ENCODE measurements around the gene JAK3.
"Not testable (repeated sequence)": the region's sequence is repeated elsewhere in the genome, so short reads cannot be mapped to it uniquely, and the experiment has no call there.

The JAK3 gene

DNA sequence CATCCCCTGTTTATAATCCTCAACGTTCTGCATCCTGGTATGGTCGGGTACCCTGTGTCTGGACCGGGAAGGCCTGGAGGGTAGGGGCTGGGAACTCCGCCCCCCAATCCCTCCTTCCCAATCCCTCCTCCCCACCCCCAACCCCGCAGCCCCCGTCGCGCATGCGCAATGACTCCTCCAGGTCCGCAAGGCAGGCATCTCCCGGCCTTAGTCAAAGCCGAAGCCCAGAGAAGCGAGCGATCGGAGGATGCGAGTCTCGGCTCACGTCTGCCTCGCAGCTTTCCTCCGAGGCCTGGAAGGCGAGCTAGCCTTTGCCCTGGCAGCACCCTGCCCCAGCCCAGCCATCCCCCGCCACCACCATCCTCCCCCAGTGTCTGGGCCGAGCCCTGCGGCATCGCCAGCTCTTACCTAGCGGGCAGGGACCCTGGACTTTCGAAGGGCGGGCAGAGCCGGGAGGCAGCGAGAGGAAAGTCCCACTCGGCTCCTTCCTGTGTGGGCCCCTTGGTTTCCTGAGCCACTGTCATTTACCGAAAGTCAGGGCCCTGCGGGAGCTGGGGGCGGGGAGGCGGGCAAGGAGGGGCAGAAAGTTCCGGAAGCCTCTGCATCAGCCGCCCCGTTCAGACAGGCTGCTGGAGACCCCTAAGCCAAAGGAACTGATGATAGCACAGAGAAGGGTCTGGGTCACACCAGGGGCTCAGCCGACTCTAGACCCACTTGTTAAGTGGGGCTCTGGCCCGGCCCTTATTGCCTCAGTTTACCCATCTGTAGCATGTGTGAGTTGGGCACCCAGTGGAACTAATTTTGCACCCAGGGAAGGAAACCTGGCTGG is at the start of gene JAK3:
JAK3 (minus strand) TSS at position 445 of the 829 bp plus-strand sequence. CDS start 3,565 bp downstream, outside the sequence.
- DNase-seq (ENCODE audit: low read depth in 2 of 3, low spot score in 1 of 3), result peak; percentile 84 to 88 (median 87)

DNA sequence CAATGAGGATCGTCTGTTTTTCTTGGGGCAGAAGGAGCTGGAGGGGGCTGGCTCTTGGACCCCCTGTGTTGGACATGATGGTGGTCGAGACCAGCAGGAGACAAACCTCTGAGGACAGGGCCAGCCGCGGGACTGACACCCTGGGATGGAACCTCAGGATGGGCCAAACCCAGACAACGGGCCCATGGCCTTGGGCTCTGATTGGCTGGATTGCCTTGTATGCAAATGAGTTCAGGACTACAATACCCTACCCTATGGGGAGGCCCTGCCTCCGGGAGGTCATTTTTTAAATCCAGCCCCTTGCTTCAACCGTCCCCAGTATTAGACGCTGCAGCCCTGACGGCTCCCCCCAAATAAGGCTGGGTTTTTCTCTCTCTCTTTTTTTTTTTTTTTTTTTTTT is 46.0 kb upstream of the JAK3 start:
- no peak for DNase-seq (ENCODE audit: low read depth in 2 of 3, low spot score in 1 of 3)

DNA sequence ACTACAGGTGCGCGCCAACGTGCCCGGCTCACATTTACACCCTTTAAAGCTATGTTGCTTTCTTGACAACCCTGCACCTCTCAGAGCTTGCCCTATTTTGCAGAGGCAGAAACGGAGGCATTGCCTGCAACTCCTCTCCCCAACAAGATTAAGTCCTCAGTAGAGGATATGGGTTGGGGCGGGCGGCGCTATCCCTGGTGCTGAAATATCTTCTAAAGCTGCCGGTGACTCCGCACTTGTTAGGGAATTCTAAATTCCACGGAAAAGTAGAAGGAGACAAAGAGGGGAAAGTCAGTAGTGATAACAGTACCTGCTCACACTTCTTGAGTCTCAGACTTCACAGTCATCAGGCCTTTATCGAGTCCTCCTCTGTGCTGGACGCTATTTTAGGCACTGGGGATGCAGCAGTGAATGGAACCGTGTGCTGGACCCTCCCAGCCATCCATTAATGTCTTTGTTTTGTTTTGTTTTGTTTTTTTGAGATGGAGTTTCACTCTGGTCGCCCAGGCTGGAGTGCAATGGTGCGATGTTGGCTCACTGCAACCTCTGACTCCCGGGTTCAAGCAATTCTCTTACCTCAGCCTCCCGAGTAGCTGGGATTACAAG is 41.9 kb upstream of the JAK3 start:
- no peak for DNase-seq (ENCODE audit: low read depth in 2 of 3, low spot score in 1 of 3)

DNA sequence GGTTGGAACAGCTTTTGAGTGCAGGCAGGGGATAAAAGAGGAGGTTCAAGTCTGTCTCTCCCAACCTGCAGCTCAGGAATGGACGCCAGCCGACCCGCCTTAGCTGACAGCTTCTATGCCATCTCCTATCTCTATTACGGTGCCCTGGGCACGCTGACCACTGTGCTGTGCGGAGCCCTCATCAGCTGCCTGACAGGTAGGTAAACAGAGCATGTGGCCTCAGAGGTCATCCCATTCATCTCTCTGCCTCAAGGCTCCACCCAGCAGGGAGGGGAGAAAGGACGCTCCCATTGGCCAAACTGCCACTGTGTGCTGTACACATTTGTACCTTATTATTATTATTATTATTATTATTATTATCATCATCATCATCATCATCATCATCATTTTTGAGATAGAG is 40.5 kb upstream of the JAK3 start:
- DNase-seq (ENCODE audit: low read depth in 2 of 3, low spot score in 1 of 3), result no peak

DNA sequence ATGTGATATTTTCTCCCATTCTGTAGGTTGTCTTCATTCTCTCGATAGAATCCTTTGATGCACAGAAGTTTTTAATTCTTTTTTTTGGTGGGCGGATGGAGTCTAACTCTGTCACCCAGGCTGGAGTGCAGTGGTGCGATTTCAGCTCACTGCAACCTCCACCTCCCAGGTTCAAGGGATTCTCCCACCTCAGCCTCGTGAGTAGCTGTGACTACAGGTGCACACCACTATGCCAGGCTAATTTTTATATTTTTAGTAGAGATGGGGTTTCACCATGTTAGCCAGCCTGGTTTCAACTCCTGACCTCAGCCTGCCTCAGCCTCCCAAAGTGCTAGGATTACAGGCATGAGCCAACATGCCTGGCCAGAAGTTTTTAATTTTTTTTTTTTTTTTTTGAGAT is 39.4 kb upstream of the JAK3 start:
- DNase-seq (ENCODE audit: low read depth in 2 of 3, low spot score in 1 of 3), result not testable (repeated sequence)

DNA sequence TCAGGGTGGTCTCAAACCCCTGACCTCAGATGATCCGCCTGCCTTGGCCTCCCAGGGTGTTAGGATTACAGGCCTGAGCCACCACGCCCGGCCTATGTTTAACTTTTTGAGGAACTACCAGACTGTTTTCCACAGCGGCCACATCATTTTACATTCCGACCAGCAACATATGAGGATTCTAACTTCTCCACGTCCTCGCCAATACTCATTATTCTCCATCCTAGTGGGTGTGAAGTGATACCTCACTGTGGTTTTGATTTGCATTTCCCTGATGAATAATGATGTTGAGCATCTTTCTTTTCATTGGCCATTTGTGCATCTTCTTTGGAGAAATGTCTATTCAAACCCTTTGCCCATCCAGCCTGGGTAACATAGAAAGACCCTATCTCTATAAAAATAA is 38.7 kb upstream of the JAK3 start:
- no peak for DNase-seq (ENCODE audit: low read depth in 2 of 3, low spot score in 1 of 3)

DNA sequence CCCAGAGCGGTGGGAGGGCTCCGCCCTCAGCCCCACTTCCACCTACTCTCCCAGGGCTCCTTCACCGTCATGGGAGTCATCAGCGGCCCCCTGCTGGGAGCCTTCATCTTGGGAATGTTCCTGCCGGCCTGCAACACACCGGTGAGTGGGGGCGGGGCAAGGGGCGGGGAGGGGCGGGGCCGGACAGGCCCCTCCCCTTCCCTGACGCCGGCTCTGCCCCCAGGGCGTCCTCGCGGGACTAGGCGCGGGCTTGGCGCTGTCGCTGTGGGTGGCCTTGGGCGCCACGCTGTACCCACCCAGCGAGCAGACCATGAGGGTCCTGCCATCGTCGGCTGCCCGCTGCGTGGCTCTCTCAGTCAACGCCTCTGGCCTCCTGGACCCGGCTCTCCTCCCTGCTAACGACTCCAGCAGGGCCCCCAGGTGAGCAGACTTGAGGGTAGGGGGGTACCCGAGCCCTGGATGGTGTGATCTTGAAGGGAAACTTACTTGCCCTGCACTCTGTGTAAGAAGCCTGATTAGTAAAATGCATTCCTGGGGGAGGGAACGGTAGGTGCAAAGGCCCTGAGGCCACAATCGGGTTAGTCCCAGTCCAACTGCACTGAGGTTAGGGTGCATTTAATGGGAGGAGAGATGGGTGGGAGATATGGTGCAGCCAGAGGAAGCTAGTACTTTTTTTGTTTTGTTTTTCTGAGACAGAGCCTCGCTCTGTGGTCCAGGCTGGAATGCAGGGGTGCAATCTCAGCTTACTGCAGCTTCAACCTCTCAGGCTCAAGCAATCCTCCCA is 36.0 kb upstream of the JAK3 start:
- no peak for DNase-seq (ENCODE audit: low read depth in 2 of 3, low spot score in 1 of 3)

DNA sequence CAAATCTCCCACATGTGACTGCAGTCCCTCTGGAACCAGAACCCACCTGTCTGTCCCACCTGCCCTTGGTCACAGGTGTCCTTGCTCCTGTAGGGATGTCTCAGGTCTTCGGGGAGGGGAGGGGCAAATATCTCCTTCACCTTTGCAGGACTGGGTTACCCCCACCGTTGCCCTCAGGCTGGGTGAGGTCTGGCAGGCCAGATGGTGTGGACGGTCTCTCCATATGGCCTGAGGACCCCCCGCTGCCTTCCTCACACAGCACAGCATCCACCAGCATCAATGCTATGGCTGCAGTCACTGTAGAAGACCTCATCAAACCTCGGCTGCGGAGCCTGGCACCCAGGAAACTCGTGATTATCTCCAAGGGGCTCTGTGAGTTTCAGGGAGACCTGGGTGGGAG is 33.9 kb upstream of the JAK3 start:
- DNase-seq (ENCODE audit: low read depth in 2 of 3, low spot score in 1 of 3), result no peak

DNA sequence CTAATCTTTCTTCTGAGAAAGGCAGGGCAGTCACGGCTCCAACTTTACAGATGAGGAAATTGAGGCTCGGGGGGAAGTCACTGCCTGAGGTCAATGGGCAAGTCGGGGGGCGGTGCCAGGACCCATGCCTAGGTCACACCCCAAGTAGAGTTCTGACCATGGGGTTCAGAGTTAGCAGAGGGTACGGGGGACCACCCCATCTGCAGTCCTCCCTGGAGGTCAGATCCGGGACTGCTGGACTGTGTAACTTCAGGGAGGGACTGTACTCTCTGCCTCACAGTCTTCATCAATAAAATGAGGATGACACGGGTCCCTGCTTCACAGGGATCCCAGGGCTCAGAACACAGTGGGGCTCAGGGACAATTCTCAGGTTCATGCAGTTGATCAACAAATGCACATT is 31.7 kb upstream of the JAK3 start:
- no peak for DNase-seq (ENCODE audit: low read depth in 2 of 3, low spot score in 1 of 3)

DNA sequence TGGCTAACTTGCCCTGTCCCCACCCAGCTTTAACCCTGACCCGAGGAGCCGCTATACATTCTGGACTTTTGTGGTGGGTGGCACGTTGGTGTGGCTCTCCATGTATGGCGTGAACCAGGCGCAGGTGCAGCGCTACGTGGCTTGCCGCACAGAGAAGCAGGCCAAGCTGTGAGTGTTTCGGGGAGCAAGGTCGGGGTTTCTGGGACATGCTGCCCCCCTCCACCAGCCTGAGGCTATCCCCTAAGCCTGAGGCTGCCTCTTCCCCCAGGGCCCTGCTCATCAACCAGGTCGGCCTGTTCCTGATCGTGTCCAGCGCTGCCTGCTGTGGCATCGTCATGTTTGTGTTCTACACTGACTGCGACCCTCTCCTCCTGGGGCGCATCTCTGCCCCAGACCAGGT is 29.9 kb upstream of the JAK3 start:
- no peak for DNase-seq (ENCODE audit: low read depth in 2 of 3, low spot score in 1 of 3)

DNA sequence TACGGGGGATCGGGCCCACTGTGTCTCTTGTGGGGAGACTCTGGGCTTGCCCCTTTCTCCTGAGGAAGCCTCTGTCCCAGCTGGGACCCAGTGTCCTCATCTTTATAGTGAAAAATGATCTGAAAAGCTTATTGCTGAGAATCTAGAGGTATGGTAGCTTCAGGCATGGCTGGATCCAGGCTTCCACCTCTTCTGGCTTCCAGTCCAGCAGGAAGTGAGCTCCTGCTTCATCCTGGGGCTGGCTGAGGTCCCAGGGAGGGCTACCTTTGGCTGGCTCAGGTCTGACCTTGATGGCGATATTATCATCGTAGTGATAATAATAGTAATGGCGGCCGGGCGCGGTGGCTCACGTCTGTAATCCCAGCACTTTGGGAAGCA is 27.0 kb upstream of the JAK3 start:
- DNase-seq (ENCODE audit: low read depth in 2 of 3, low spot score in 1 of 3), result no peak

DNA sequence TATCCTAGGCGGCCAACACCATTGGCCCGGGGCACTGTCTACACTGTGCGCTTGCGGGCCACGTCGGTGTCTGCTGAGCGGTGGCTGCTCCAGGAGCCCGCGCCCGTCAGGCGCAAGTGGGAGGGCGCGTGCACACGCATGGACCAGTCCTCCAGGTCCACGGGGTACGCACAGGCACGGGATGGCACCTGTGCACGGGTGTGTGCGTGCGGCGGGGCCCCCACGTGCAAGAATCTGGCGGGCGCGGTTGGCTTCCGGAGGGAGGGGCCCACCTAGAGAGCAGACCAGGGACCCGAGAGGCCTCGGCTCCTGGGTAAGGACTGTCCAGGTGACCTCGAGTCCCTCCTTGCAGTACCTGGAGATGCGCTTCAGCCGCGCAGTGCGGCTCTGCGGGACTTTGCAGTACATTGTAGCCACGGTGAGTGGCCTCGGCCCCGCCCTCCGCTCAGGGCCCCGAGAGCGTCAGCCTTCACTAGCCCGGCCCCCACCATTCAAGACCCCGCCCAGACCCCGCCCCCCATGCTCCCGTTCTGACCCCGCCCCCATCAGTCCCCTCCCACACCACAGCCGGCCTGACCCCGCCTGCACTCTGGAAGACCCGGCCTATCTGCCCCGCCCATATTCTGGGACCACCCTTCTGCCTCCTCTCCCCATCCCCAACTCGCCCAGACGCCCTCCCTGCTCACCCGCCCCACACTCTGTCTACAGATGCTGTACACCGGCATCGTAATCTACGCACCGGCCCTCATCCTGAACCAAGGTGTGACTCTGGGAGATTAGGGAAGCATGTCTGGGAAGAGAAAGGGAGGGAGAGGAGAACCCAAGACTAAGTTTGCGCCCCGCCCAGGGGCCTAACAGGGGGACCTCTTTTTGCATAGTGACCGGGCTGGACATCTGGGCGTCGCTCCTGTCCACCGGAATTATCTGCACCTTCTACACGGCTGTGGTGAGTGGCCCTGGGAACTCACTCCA is 26.3 kb upstream of the JAK3 start:
- DNase-seq (ENCODE audit: low read depth in 2 of 3, low spot score in 1 of 3), result peak in 1 of 3 donors; percentile 70

DNA sequence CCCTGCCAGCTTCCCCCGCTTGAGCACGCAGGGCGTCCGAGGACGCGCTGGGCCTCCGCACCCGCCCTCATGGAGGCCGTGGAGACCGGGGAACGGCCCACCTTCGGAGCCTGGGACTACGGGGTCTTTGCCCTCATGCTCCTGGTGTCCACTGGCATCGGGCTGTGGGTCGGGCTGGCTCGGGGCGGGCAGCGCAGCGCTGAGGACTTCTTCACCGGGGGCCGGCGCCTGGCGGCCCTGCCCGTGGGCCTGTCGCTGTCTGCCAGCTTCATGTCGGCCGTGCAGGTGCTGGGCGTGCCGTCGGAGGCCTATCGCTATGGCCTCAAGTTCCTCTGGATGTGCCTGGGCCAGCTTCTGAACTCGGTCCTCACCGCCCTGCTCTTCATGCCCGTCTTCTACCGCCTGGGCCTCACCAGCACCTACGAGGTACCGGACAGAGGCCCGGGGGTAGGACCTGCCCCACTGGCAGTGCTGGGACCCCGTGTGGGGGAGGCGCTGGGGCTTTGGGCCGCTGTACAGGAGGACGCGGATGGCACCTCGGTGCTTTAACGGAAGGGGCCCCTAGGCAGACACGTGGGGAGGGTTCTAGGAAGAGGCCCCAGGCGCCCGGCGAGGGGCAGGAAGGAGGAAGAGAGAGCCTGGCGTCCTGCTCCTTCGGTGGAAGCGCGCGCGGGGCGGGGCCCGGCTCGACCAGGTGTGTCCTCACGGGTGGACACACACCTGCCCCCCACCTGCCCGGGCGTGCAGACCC is 24.6 kb upstream of the JAK3 start:
- DNase-seq (ENCODE audit: low read depth in 2 of 3, low spot score in 1 of 3), result peak in 2 of 3 donors; percentile 47 to 52

DNA sequence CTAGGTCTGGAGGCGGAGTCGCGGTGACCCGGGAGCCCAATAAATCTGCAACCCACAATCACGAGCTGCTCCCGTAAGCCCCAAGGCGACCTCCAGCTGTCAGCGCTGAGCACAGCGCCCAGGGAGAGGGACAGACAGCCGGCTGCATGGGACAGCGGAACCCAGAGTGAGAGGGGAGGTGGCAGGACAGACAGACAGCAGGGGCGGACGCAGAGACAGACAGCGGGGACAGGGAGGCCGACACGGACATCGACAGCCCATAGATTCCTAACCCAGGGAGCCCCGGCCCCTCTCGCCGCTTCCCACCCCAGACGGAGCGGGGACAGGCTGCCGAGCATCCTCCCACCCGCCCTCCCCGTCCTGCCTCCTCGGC is 24.1 kb upstream of the JAK3 start, which contains the start of gene SLC5A5:
SLC5A5 (plus strand) TSS at position 68 of the 373 bp plus-strand sequence. CDS start 375 bp downstream, outside the sequence.
- no peak for DNase-seq (ENCODE audit: low read depth in 2 of 3, low spot score in 1 of 3)

DNA sequence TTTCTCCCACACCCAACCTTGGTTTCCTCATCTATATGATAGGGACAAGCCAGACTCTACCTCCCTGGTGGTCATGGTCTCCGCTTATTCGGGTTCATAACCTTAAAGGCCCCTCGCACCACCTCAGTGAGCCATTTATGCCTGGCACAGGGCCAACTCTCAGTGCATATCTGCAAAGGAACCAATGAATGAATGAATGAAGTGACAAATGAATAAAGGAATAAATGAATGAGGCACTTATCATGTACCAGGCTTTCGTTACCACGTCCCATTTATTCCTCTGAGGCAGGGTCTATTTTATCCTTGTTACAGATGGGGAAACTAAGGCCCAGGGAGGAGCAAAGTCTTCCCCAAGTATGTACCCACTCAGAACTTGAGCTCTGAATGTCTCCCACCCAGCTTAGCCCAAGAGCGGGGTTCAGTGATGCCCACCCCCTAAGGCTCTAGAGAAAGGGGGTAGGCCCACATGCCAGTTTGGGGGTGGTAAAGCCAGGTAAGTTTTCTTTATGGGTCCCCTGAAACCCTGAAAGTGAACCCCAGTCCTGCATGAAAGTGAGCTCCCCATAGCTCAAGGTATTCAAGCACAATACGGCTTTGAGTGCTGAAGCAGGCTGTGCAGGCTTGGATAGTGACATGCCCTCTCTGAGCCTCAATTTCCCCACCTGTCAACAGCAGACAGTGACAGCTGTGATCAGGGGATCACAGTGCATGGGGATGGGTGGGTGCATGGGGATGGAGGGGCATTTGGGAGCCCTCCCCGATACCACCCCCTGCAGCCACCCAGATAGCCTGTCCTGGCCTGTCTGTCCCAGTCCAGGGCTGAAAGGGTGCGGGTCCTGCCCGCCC is 23.5 kb upstream of the JAK3 start:
- DNase-seq (ENCODE audit: low read depth in 2 of 3, low spot score in 1 of 3), result no peak

DNA sequence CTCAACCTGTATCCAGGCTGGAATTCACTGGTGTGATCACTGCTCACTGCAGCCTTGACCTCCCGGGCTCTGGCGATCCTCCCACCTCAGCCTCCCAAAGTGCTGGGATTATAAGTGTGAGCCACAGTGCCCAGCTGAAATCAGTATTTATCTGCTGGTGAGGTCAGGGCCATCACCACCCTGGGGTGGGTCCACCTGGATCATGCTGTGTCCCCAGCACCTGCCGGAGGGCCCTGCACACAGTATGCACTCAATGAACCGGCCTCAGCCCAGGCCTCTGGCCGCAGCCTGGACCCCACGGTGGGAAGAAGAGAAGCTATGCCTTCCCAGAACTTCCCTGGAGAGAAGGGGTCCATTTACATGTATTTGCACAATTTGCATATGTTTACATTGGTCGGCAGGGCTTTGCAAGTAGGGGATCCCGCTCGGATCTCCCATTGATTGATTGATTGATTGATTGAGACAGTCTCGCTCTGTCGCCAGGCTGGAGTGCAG is 21.4 kb upstream of the JAK3 start:
- no peak for DNase-seq (ENCODE audit: low read depth in 2 of 3, low spot score in 1 of 3)

DNA sequence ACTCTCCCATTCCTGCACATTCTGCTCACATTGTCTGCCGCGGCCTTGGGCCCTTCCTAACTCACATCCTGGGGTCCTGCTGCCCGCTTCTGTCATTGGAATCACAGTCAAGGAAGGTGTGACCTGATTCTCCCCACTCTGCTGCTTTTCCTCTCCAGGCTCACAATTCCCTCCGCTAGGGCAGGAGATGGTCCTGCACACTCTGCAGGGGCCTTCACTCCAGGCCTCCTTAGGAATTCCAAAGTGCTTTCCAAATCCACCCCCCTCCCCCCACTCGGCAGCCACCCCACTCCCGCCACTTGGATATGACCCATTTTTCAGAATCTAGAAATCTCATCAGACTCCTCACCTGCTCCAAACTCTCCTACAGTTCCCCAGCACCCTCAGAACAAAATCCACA is 20.9 kb upstream of the JAK3 start:
- DNase-seq (ENCODE audit: low read depth in 2 of 3, low spot score in 1 of 3), result no peak

DNA sequence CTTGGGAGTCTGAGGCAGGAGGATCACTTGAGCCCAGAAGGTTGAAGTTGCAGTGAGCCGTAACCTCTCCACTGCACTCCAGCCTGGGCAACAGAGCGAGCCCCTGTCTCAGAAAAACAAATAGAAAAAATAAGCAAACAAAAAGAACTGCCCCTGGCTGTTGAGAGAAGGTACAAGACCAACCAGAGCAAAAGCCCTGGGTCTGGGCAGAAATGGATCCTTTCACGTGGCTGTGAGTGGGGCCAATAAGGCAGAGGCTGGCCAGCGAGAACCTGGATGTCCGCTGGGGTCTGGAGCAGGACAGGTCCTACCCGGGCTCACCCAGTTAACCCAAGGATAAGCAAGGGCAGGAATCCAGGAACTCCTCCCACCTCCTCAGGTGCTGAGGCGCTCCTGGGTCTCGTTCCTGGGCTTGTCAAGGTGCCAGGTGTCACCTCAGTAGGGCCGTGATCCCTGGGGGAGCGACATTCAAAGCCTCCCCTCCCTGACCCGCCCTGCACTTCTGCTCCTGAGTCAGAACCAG is 19.2 kb upstream of the JAK3 start:
- DNase-seq (ENCODE audit: low read depth in 2 of 3, low spot score in 1 of 3), result no peak
